Pons (tissue), 1 donor: Measurements from ENCODE around the gene ADIPOR2.
A peak's percentile ranks its signal among the peaks of the same experiment; 100 is the strongest.

Experiments used
- DNase-seq: peaks from one replicate; pipeline ENCODE4 v3.0.0-alpha.2; 2016; ENCODE audit warnings: low spot score

ADIPOR2 gene

GRCh38 chr12:1830981-1831963 lies 140.4 kb downstream of the ADIPOR2 start:
- no peak for DNase-seq

GRCh38 chr12:1832801-1833595 lies 142.1 kb downstream of the ADIPOR2 start:
- DNase-seq = no peak

- no peak for DNase-seq
Observed at GRCh38 chr12:1833596-1834028, 142.7 kb downstream of the ADIPOR2 start.

- no peak for DNase-seq
Observed at GRCh38 chr12:1834186-1834925, 143.5 kb downstream of the ADIPOR2 start.

GRCh38 chr12:1835211-1836131 lies 144.6 kb downstream of the ADIPOR2 start:
- DNase-seq = no peak

- no peak for DNase-seq
Observed at GRCh38 chr12:1836241-1836803, 145.5 kb downstream of the ADIPOR2 start.

- DNase-seq = peak; percentile 52
Observed at GRCh38 chr12:1836854-1837421, 146.1 kb downstream of the ADIPOR2 start.

- no peak for DNase-seq
Observed at GRCh38 chr12:1837541-1838204, 146.8 kb downstream of the ADIPOR2 start.
